NB4 (cell line): ENCODE data around the gene DLEU7.

ENCODE experiments used
- CTCF ChIP-seq: IDR thresholded peaks from one replicate; pipeline ENCODE4 v1.5.1; 2012; ENCODE audit warnings: low read depth, low read length
- MAX ChIP-seq: IDR thresholded peaks from 2 replicates; pipeline ENCODE4 v1.6.1; 2011; ENCODE audit warnings: low read depth, low read length
- MYC ChIP-seq: IDR thresholded peaks from 2 replicates; pipeline ENCODE4 v1.6.1; 2011; ENCODE audit warnings: low read depth, low read length
- POLR2A ChIP-seq: IDR thresholded peaks from 2 replicates; pipeline ENCODE4 v1.6.1; 2011; ENCODE audit warnings: mild to moderate bottlenecking; ENCODE audit not compliant: insufficient read length; ENCODE audit errors: extremely low read depth

- no peak for TF ChIP-seq MYC
- TF ChIP-seq CTCF = no peak
- TF ChIP-seq POLR2A = no peak
- TF ChIP-seq MAX = no peak
Measured at GRCh38 chr13:50864492-50864891, 21.0 kb upstream of the DLEU7 start.
